ENCODE data around the gene ABHD5.

The ABHD5 gene

DNA sequence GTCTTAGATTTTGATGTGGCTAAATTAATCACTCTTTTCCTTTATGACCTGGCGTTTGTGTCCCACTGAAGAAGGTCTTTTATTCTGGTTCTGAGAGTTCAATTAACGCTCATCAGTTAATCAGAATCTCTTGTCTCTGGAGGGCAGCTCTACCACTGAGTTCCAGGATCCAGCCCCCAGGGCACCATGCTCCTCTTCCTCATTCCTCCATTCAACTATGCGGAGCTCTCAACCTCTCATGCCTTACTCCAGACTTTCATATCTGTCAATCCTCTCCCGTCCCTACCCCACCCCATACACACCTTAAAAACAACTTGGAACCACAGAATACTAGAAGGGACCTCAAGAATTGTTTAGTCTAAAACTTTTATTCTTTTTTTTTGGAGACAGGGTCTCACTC, 4.8 kb upstream of the ABHD5 start:
- TF ChIP-seq, protein P1, sequence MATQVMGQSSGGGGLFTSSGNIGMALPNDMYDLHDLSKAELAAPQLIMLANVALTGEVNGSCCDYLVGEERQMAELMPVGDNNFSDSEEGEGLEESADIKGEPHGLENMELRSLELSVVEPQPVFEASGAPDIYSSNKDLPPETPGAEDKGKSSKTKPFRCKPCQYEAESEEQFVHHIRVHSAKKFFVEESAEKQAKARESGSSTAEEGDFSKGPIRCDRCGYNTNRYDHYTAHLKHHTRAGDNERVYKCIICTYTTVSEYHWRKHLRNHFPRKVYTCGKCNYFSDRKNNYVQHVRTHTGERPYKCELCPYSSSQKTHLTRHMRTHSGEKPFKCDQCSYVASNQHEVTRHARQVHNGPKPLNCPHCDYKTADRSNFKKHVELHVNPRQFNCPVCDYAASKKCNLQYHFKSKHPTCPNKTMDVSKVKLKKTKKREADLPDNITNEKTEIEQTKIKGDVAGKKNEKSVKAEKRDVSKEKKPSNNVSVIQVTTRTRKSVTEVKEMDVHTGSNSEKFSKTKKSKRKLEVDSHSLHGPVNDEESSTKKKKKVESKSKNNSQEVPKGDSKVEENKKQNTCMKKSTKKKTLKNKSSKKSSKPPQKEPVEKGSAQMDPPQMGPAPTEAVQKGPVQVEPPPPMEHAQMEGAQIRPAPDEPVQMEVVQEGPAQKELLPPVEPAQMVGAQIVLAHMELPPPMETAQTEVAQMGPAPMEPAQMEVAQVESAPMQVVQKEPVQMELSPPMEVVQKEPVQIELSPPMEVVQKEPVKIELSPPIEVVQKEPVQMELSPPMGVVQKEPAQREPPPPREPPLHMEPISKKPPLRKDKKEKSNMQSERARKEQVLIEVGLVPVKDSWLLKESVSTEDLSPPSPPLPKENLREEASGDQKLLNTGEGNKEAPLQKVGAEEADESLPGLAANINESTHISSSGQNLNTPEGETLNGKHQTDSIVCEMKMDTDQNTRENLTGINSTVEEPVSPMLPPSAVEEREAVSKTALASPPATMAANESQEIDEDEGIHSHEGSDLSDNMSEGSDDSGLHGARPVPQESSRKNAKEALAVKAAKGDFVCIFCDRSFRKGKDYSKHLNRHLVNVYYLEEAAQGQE (IDR thresholded peaks at IDR 0.05; ENCODE audit: insufficient read depth in 1 of 2, low read depth in 2 of 2, low read length in 2 of 2), result no peak
- TF ChIP-seq POLR2AphosphoS5 (IDR thresholded peaks at IDR 0.05; ENCODE audit: low read depth, low read length), result no peak
- no peak for TF ChIP-seq SIN3A (IDR thresholded peaks at IDR 0.05; ENCODE audit: borderline replicate concordance, insufficient read depth, low read length)
- TF ChIP-seq TAF1 (IDR thresholded peaks at IDR 0.05; ENCODE audit: borderline replicate concordance, insufficient read depth, low read length), result no peak
- TF ChIP-seq FOXP2 (optimal IDR thresholded peaks at IDR 0.05; ENCODE audit: borderline replicate concordance, extremely low read depth, extremely low read length, insufficient read depth), result no peak

GRCh38 chr3:43686333-43686699, 4.4 kb upstream of the ABHD5 start:
- TF ChIP-seq, protein P1 (IDR thresholded peaks at IDR 0.05; ENCODE audit: insufficient read depth in 1 of 2, low read depth in 2 of 2, low read length in 2 of 2), result no peak
- TF ChIP-seq TAF1 (IDR thresholded peaks at IDR 0.05; ENCODE audit: borderline replicate concordance, insufficient read depth, low read length), result no peak
- no peak for TF ChIP-seq FOXP2 (optimal IDR thresholded peaks at IDR 0.05; ENCODE audit: borderline replicate concordance, extremely low read depth, extremely low read length, insufficient read depth)
- no peak for TF ChIP-seq SIN3A (IDR thresholded peaks at IDR 0.05; ENCODE audit: borderline replicate concordance, insufficient read depth, low read length)
- no peak for TF ChIP-seq POLR2AphosphoS5 (IDR thresholded peaks at IDR 0.05; ENCODE audit: low read depth, low read length)

- TF ChIP-seq TAF1 (IDR thresholded peaks at IDR 0.05; ENCODE audit: borderline replicate concordance, insufficient read depth, low read length), result no peak
- TF ChIP-seq POLR2AphosphoS5 (IDR thresholded peaks at IDR 0.05; ENCODE audit: low read depth, low read length), result no peak
- TF ChIP-seq, protein P1 (IDR thresholded peaks at IDR 0.05; ENCODE audit: insufficient read depth in 1 of 2, low read depth in 2 of 2, low read length in 2 of 2), result no peak
- no peak for TF ChIP-seq SIN3A (IDR thresholded peaks at IDR 0.05; ENCODE audit: borderline replicate concordance, insufficient read depth, low read length)
- TF ChIP-seq FOXP2 (optimal IDR thresholded peaks at IDR 0.05; ENCODE audit: borderline replicate concordance, extremely low read depth, extremely low read length, insufficient read depth), result no peak
Observed at GRCh38 chr3:43686700-43687498, 3.8 kb upstream of the ABHD5 start.

GRCh38 chr3:43687499-43687811, 3.3 kb upstream of the ABHD5 start:
- TF ChIP-seq SIN3A (IDR thresholded peaks at IDR 0.05; ENCODE audit: borderline replicate concordance, insufficient read depth, low read length), result no peak
- no peak for TF ChIP-seq FOXP2 (optimal IDR thresholded peaks at IDR 0.05; ENCODE audit: borderline replicate concordance, extremely low read depth, extremely low read length, insufficient read depth)
- TF ChIP-seq, protein P1 (IDR thresholded peaks at IDR 0.05; ENCODE audit: insufficient read depth in 1 of 2, low read depth in 2 of 2, low read length in 2 of 2), result no peak
- no peak for TF ChIP-seq TAF1 (IDR thresholded peaks at IDR 0.05; ENCODE audit: borderline replicate concordance, insufficient read depth, low read length)
- no peak for TF ChIP-seq POLR2AphosphoS5 (IDR thresholded peaks at IDR 0.05; ENCODE audit: low read depth, low read length)

Data from PFSK-1 (cell line).